Measurements from ENCODE around the gene ANKMY1.

Gene ANKMY1

GRCh38 chr2:240538031-240538780 is 19.6 kb downstream of the ANKMY1 start:
- FAIRE-seq (no peak), DNase-seq (ENCODE audit: insufficient read length, low spot score) (no peak)
- TF ChIP-seq, protein P1, sequence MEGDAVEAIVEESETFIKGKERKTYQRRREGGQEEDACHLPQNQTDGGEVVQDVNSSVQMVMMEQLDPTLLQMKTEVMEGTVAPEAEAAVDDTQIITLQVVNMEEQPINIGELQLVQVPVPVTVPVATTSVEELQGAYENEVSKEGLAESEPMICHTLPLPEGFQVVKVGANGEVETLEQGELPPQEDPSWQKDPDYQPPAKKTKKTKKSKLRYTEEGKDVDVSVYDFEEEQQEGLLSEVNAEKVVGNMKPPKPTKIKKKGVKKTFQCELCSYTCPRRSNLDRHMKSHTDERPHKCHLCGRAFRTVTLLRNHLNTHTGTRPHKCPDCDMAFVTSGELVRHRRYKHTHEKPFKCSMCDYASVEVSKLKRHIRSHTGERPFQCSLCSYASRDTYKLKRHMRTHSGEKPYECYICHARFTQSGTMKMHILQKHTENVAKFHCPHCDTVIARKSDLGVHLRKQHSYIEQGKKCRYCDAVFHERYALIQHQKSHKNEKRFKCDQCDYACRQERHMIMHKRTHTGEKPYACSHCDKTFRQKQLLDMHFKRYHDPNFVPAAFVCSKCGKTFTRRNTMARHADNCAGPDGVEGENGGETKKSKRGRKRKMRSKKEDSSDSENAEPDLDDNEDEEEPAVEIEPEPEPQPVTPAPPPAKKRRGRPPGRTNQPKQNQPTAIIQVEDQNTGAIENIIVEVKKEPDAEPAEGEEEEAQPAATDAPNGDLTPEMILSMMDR (IDR thresholded peaks at IDR 0.05; ENCODE audit: insufficient read depth, missing control alignments): no peak

DNA sequence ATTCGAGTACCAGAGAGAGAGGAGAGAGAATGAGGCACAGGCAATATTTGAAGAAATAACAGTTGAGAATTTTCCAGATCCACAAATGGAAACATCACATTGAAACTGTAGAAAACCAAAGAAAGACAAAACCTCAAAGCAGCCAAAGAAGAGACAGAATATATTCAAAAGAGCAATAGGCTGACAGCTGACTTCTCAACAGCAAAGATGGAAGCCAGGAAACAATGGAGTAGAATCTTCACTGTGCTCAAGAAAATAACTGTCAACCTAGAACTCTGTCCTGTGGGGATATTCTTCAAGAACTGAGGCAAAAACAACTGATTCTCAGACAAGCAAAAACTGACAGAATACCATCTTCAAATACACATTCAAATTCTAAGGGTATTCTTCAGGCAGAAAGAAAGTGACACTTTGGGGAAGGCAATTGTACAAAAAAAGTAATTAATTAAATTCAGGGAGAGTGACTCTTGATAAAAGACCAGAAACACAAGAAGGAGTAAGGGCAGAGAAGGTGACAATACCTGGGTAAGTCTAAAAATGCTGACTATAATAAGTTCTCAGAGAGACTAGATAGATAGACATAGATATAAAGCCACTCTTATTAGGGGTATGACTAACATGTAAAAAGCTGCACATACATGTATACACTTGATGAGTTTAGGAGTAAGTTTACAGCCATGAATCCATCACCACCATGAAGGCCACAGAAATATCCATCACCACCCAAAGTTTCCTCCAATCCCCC is 25.6 kb downstream of the ANKMY1 start:
- DNase-seq (ENCODE audit: insufficient read length, low spot score): no peak
- FAIRE-seq: no peak
- TF ChIP-seq, protein P1 (IDR thresholded peaks at IDR 0.05; ENCODE audit: insufficient read depth, missing control alignments): no peak

GRCh38 chr2:240531038-240531437 is 26.8 kb downstream of the ANKMY1 start:
- FAIRE-seq (no peak), DNase-seq (ENCODE audit: insufficient read length, low spot score) (no peak)
- TF ChIP-seq, protein P1 (IDR thresholded peaks at IDR 0.05; ENCODE audit: insufficient read depth, missing control alignments): no peak

- TF ChIP-seq, protein P1 (IDR thresholded peaks at IDR 0.05; ENCODE audit: insufficient read depth, missing control alignments): no peak
- FAIRE-seq (no peak), DNase-seq (ENCODE audit: insufficient read length, low spot score) (no peak)
These were observed 27.6 kb downstream of the ANKMY1 start for GRCh38 chr2:240530181-240530580.

GRCh38 chr2:240529344-240529999 is 28.3 kb downstream of the ANKMY1 start:
- FAIRE-seq (no peak), DNase-seq (ENCODE audit: insufficient read length, low spot score) (no peak)
- TF ChIP-seq, protein P1 (IDR thresholded peaks at IDR 0.05; ENCODE audit: insufficient read depth, missing control alignments): no peak

DNA sequence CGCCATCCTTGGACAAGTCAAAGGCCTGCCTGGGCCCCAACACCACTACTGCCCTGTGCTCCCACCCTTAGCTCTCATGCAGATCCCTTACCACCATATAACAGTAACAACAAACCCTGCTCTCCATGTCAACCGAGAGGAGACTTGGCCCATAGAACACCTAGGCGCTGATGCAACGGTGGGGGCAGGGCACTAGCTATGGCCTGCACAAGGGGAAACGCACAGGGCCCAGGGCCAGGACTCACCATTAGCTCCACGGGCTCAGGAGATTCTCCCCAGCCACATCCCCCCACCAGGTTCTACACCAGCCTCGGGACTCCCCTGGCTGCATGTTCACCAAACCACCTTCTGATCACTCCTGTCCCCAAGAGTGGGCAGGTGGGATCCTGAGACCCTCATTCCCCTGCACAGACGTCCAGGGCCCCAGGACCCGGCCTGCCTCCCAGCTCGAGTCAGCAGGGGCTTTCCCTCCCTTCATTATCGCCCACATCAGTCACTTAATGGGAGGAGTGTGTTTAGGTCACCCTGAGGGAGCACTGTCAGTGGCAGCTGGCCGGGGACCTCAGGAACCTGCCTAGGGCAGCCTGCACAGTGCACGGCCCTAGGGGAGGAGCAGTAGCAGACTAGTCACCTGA is 29.3 kb downstream of the ANKMY1 start:
- TF ChIP-seq, protein P1 (IDR thresholded peaks at IDR 0.05; ENCODE audit: insufficient read depth, missing control alignments): no peak

More for the DNA sequence above, 29.3 kb downstream of the ANKMY1 start:
- no peak for FAIRE-seq
- DNase-seq (ENCODE audit: insufficient read length, low spot score): no peak

Measured in D721Med (cell line).